GM12874 (cell line): ENCODE results near the gene ELOVL5.

Experiments
- TF ChIP-seq, protein P1 (sequence below): IDR thresholded peaks from 2 replicates; pipeline ENCODE4 v1.5.1; 2011; ENCODE audit warnings: low read depth, mild to moderate bottlenecking, control low read depth, low read length, moderate library complexity; ENCODE audit not compliant: insufficient read depth

Gene ELOVL5

DNA sequence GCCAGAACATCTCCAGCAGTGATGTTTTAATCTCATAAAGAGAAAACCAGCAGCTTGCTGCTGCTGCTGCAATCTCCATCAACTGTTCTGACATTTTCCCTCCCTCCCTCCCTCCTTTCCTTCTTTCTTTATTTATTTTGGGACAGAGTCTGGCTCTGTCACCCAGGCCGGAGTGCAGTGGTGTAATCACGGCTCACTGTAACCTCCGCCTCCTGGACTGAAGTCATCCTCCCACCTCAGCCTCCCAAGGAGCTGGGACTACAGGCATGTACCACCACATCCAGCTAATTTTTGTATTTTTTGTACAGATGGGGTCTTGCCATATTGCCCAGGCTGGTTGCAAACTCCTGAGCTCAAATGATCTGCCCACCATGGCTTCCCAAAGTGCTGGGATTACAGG is 5.7 kb downstream of the ELOVL5 start:
- TF ChIP-seq, protein P1, sequence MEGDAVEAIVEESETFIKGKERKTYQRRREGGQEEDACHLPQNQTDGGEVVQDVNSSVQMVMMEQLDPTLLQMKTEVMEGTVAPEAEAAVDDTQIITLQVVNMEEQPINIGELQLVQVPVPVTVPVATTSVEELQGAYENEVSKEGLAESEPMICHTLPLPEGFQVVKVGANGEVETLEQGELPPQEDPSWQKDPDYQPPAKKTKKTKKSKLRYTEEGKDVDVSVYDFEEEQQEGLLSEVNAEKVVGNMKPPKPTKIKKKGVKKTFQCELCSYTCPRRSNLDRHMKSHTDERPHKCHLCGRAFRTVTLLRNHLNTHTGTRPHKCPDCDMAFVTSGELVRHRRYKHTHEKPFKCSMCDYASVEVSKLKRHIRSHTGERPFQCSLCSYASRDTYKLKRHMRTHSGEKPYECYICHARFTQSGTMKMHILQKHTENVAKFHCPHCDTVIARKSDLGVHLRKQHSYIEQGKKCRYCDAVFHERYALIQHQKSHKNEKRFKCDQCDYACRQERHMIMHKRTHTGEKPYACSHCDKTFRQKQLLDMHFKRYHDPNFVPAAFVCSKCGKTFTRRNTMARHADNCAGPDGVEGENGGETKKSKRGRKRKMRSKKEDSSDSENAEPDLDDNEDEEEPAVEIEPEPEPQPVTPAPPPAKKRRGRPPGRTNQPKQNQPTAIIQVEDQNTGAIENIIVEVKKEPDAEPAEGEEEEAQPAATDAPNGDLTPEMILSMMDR: no peak

DNA sequence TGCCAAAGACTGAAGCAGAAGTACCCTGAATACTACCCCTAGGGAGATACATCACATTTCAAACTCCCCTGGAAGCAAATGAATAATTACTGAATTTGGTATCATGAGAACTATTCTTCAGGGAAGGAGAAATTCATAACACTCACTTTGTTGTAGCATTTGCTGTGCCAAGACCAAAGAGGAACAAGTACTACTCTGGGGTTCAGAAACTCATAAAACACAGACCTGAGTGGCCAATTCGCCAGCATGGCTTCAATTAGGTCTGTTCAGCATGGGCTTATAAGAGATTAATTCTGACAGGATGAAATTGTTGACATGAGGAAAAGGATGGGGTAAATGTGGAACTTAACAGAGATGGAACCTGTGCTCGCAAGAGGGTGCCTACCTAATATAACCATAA is 6.5 kb downstream of the ELOVL5 start:
- TF ChIP-seq, protein P1: no peak

DNA sequence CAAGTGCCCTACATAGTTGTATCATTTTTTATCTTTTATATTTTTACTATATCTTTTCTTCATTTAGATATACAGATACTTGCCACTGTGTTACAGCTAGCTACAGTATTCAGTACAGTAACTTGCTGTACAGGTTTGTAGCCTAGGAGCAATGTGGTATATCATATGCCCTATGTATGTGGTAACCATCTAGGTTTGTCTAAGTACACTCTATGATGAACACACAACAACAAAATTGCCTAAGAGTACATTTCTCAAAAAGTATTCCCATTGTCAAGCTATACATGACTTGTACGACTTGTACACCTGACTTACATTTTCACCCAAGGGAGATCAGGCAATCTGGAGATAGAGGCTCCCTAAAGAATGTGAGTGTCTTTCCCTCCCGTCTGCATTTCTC is 8.2 kb downstream of the ELOVL5 start:
- TF ChIP-seq, protein P1: no peak

DNA sequence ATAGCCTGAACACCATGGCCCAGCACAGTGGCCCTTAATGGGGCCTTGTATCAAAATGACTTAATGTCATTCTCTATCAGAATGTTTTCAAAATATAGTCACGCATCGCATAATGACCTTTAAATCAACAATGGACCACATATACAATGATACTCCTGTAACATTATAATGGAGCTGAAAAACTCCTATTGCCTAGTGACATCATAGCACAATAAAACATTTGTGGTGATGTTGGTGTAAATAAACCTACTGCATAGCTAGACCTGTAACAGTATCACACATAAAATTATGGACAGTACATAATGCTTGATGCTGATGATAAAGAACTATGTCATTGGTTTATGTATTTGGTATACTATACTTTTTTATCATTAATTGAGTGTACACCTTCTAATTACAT is 9.3 kb downstream of the ELOVL5 start:
- TF ChIP-seq, protein P1: no peak

DNA sequence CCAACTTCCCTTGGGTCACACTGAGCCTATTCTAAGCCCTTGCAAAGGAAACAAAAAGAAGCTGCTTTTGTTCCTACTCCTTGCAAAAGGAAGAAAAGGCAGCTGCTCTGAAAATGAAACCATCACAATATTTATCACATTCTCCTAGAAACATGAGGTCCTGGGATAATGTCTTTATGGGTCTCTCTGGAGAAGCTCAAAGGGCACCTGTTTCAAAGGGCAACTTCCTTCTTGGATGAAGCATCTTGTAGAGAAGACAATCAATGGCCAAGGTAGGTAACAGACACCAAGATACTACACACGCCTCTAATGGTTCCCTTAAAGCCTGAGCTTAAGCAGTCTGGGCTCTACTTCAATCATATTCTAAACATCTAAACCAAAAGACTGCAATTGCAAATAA is 10.4 kb downstream of the ELOVL5 start:
- TF ChIP-seq, protein P1: no peak

DNA sequence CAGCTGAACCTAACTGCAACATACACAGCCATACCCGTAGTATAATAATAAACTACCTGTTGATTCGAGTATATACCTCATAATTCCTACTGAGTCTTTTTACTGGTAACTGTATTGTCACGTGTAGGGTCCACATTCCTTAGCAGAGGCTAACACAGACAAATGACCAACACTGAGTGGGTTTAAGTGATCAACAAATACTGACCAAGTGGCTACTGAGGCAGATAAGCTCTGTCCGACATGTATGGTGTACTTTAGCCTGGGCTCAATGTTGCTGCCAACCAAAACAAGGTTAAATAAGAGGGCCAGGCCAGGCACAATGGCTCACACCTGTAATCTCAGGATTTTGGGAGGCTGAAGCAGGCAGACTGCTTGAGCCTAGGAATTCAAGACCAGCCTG is 12.7 kb downstream of the ELOVL5 start:
- TF ChIP-seq, protein P1: no peak

DNA sequence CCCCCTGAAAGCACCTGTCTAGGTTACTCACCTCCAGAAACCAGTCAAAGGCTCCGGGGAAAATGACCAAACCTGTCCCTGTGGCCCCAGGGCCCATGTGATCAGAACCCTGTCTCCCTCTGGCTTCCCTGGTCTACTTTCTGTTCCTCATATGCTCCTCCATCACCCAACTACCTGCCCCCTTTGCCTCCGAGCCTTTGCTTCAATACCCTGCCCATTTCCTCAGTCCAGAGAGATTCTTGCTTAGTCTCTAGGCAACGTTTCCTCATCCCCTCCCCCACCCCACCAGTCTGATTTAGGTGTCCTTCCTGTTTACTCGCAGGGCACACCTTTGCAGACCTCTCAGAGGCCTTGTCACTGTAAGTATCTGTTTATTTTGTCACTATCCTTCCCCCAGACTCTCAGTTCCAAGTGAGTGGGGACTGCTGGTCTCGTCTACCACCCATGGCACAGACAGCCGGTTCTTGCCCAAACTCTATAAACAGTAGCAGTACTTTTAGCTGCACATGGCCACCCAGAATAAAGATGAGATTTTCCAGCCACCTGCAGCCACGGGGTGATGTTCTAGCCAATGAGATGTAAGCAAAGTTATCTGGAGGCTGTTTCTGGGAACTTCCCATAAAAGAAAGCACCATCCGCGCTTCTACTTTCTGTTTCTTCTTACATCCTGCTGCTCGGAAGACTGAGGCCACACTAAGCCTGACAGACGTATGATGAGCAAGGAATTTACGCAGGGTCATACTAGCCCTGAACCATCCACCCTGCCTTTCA is 13.3 kb downstream of the ELOVL5 start:
- TF ChIP-seq, protein P1: no peak
